Peyer's patch (tissue), 4 donors: ENCODE measurements around the gene RPTOR.

ENCODE experiments used
- CTCF ChIP-seq, 6 experiments: fragments of 450-650 bp in 4 of 6; fragments of 200-600 bp in 2 of 6; sonication (generic) in 1 of 6; IDR thresholded peaks; one replicate each; pipeline ENCODE4 v1.5.1; 2017 to 2019; ENCODE audit warnings: antibody characterized with exemption in 6 of 6, mild to moderate bottlenecking in 3 of 6, moderate library complexity in 1 of 6
- POLR2A ChIP-seq, 2 donors: fragments of 450-650 bp; IDR thresholded peaks; one replicate each; pipeline ENCODE4 v1.5.1; 2017; ENCODE audit warnings: antibody characterized with exemption in 2 of 2, mild to moderate bottlenecking in 2 of 2, moderate library complexity in 2 of 2

GRCh38 chr17:80676096-80676466, 131.4 kb downstream of the RPTOR start:
- TF ChIP-seq CTCF (IDR thresholded peaks at IDR 0.05) (no peak), POLR2A (IDR thresholded peaks at IDR 0.05) (no peak)
